ENCODE data around the gene ERRFI1. TPM values are rescaled to one million over a fixed set of nuclear protein-coding genes. Genes with fewer than 3 reads are reported as not detected.

The ERRFI1 gene
- polyA plus RNA-seq, 3 donors = 20.3 to 20.8 (median 20.4) TPM

DNA sequence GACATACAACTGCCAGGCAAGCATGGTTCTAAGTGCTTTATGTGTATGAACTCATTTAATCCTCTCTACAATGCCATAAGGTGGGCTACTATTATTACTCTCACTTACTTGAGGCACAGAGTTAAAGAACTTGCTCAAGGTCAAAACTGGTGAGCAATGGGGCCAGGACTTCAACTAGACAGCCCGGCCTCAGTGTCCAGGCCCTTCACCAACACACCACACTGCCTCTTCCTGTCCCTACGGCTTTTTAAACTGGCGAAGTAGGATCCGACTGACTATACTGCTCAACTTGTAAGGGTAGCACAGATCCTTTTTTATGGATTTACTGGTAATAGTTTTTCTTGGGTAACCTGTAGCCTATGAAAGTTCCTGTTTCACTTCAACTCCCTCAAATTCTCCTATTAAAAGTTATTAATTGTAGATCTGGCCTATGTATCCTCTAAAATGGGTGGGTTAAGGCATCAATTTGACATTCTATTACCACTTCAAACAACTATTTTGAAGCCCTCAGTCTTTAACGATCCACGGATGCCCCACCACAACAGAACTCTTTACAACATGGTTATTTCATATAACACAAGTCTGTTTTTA is 4.3 kb downstream of the ERRFI1 start:
- DNase-seq (ENCODE audit: low read depth in 3 of 3, low spot score in 2 of 3) = no peak

DNA sequence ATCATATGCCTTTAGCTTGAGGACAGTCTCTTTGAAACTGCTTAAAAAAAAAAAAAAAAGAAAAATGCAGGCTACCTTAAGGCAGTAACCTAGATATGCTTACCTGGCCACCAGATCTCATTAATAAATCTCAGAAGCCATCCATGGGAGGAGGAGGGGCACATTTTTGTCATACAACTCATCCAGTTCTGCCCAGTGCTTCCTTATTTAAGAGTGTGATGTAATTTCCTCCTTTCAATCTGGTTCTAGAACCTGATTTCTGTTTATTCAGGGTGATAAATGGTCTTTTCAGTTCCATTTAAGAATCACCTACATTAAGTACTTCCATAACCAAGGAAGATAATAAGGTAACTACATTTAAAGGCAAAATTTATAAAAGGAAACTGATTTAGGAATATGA is 6.1 kb downstream of the ERRFI1 start:
- DNase-seq (ENCODE audit: low read depth in 3 of 3, low spot score in 2 of 3) = no peak

DNA sequence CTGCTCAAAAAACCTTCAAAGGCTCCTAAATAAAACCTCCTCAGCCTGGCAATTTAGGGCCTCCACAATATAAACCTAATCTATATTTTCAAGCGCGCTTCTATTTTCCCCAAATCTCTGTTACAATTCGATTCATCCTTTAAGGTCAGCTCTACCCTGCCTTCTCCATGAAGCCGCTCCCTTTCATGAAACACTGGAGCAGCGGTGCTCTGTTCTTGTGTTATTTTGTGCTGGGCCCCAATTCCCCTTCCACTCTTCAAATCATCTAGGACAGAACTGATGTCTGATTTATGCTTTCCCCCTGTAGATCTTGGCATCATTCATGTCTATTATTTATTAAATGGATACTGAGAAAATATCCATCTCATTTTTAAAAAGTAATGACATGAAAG is 6.9 kb downstream of the ERRFI1 start:
- DNase-seq (ENCODE audit: low read depth in 3 of 3, low spot score in 2 of 3) = no peak

DNA sequence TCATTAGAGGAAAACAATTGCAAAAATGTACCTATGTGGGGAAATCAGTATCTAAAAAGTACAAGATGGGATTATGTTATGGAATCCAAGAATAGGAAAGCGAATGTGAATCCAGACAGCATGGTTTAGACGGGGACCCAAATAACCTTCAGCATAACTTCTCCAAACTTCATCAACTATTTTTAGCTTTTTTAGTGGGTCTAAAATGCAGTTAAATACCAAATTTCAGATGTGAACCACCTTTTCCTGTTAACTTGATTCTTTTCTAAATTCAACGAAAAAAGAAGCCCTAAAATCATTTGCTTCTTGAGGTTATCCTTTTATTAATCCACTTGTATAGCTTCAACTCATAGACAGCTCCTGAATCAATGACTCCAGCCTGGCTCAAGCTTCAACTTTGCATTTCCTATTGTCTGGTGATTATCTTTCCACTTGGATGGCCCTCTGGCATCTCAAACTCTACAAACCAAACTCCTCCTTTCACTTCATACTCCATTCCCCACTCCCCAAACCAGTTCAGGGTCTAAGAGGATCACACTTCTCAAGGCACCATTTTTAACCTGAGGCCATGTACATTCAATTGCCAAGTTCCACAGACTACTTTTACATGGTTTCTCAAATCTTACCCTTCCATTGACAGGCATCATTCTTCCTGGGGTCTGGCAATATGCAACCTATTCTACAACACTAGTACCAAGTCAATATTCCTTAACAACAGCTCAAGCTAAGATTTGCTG is 7.4 kb downstream of the ERRFI1 start:
- DNase-seq (ENCODE audit: low read depth in 3 of 3, low spot score in 2 of 3) = no peak

DNA sequence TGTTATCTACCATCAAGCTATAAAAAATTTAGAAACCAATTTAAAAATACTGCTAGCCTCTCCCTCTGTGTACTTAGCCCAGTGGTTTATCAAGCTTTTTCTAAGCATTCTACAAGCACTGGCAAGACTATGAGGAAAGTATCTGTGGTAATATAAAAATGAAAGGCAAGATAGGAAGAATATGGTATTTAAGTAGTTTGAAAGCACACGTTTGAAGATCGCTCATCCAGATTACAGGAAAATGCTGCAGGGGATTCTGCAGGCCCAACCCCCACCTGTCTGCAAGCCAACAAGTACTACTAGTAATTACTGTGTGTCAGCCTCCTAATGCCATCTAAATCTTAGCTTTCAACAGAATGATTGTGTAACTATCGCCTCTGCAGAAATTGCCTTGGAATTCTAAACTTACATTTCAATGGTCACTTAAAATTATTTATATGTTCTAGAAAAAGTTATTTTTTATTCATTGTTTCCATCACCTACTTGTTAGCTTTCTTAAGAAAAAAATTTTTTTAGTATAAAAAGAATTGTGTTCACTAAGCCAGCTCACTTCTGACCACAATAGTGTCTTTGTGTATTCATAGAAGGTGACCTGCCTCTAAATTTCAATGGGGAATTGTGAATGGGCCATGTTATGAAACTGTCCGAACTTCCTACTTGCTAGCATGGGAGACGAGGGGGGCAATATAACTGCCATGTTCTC is 8.5 kb downstream of the ERRFI1 start:
- no peak for DNase-seq (ENCODE audit: low read depth in 3 of 3, low spot score in 2 of 3)

DNA sequence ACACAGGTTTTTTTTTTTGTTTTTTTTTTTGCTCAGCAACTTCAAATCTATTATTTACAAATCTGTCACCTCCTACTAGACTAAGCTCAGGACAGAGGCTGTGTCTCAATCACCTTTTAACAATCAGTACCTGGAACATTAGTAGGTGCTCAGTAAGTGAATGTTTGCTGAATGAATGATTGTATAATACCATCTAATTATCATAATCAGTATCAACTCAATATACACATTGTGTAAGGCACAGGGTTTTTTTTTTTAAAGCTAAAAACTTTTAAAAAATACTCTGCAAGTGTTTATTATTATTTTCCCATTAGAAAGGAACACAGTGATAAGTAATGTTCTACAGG is 9.2 kb downstream of the ERRFI1 start:
- DNase-seq (ENCODE audit: low read depth in 3 of 3, low spot score in 2 of 3) = no peak

DNA sequence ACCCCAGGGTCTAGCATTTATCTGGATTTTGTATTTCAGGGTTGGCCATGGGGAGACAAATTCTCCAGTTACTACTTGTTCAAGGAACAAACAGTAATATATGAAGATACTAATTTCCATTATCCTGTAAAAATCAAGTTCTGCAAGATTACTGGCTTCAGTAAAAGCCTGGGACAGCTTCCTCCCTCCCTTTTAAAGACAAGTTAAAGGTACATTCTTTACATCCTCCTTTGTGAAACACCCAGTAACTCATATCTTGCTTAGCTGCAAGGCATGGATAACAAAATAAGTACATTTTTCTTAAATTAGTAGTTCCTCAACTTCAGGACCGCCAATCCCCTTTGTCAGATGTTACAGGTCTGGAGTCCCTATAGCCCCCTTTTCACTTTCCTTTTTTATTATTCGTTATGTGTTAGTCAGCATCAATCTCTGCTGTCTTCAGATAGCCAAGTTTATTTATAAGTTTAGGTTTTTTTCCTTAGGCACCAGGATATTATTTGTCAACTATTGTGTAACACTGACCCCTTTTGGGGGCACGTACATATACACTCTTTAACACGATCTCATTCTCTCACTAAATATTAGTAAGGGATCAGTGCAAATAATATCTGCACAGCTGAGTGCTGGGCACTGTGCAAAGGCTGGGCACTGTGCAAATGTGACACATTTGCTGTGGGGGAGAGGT is 9.8 kb downstream of the ERRFI1 start:
- DNase-seq (ENCODE audit: low read depth in 3 of 3, low spot score in 2 of 3) = no peak

DNA sequence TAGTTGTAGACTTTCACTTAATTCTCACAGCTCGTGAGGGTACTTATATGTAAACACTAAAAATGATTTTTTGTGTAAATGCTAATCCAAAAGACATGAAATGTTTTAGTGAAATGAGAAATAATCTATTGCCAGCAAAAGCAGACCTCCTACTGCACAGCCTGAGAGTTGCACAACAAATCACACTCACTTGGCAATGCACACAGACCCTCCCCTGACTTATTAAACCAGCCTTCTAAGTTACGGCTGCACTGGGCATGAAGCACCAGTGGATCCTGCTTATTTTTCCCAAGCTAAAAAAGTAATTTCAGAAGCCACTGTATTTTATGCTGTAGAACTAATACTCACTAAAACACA is 10.3 kb downstream of the ERRFI1 start:
- DNase-seq (ENCODE audit: low read depth in 3 of 3, low spot score in 2 of 3) = no peak

DNA sequence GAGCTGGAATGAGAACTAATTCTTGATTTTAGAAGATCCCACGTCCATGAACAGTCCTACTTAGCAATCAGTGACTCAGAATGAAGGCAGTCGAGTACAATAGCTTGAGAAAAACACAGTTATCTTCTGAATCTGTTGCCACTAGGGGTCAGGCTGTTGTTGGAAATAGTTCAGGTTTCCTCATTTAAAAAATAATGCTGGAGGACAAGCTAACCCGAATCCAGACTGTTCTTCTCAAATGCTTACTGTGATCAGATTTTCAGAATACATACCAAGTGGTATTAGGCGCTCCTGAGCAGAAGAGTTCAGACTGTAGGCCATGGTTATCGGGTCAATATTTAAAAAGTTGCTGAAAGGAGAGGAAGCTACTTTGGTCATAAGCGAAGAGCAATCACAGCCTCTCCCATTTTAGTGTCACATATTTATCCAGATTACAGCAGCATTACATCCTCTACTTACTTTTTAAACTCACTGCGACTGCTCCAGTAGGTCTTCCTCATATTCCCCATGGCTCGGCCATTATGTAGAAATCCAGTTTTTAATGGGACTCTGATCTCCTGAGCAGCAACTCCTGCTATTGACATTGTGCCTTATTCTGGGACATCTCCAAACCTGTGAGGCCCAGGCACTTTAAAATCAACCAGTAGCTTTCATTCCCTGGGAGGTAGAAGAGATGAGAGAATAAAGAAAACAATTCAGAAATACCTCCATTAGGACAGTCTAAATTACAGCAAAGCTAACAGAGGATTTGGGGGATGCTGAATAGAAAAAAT is 10.9 kb downstream of the ERRFI1 start:
- no peak for DNase-seq (ENCODE audit: low read depth in 3 of 3, low spot score in 2 of 3)

DNA sequence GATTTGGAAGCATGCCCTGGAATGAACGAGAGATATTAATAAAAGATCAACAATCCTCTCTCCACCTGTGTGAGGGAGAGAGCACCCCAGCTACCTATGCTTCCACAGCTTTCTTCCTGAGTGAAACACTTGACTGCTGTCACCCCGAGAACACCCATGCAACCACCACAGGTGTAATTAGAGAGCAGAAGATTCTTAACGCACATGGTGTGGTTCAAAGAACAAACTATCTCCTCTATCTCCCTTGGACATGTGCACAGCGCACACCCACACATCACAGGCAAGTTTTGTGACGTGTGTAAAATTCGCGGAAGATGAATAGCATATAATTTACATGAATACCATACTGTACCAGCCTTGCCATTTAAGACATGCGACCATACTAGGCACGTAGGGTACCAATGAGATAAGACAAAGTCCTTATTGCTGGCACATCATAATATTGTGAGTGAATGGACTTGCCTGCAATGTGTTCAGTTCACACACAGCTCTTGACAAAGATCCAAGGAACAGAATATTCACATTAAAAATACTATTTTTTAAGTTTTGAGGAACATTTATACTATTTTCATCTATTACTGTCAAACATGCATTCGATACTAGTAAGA is 11.6 kb downstream of the ERRFI1 start:
- no peak for DNase-seq (ENCODE audit: low read depth in 3 of 3, low spot score in 2 of 3)

DNA sequence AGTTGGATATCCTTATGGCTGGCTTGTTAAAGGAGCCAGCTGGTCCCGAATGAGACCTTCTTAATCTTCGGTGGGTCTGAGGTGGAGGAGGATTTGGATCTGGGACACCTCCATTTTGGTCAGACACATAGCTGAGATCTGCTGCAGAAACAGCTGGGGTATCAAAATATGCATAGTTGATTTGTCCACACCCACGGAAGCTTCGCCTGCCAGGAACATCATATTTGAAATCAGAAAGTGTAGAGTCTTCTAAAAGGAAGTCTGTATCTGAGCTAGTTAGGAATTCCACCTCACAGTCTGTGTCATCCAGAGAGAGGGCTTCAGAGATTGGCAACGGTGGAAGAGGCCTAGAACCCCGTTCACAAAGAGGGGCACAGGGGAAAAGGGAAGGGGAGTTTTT is 12.3 kb downstream of the ERRFI1 start:
- no peak for DNase-seq (ENCODE audit: low read depth in 3 of 3, low spot score in 2 of 3)

DNA sequence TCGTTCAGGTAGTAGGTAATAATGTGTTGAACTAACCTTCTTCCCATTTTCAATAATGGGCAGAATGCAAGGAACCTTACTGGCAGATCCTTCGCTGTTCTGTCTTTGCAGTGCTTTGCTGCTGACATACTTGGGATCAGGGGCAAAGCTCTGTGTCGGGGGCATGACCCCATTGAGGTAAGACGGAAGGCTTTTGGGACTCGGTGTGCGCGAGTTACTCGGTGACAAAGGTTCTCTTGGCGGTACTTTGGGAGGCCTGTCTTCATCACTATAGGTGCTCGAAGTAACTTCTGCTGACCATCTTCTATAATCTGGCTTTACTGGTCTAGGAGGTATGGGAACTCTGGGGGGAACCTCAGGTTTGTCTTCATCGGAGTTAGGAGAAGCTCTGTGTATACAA is 12.7 kb downstream of the ERRFI1 start:
- DNase-seq (ENCODE audit: low read depth in 3 of 3, low spot score in 2 of 3) = no peak

DNA sequence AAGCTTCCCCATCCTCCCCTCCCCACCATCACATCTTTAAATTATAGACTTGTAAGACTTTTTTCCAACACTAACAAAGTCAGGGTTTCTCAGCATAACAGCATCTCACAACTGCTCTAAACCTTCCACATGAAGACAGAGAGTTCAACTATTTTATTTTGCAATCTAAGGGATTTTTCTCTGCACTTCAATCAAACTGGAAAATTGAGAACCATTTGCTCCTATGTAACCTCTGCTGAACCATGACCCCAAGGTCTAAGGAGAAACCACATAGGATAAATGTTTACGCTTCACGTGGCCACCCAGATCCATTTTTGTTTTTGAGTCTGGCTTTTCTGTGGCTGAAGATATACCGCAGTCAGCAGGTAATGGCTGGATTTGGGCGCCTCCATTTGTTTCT is 13.2 kb downstream of the ERRFI1 start:
- no peak for DNase-seq (ENCODE audit: low read depth in 3 of 3, low spot score in 2 of 3)

DNA sequence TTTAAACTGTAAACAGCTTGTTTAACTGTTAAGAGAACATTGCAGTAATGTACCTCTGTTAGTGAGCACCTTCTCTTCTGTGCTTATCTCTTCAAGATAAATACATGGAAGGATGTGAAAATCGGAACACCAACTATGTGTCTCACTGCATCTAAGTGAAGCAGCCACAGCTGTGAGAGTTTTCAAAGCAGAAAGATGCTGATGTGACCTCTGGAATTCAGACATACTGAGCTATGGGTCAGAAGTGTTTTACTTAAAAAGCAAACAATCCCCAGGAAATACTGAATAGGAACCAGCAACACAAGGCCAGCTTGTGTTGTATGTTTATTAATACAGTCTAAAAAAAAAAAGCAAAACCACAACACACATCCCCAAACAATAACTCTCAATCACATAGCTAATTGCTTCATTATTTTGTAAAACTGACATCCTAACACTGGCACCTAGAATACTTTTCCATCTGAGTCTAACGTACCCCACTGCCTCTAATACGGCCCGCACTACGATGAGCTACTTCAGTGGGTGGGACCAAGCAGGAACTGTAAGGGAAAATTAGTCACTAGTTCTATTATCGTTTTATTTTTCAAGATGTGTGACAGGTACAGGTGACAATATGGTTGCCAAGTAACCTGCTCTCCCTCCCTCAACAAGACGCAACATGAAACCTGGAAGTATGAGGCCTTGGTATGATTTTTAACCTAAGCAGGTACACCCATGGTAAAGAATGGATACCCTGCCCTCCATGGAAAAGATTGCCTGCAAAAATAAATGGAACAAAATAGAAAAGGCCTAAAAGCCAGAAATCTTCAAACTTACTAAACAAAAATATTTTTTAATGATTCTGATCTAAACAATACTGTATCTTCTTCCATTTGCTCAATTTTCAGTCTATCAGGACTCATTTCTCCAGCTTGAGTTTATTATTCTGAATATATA is 13.9 kb downstream of the ERRFI1 start:
- no peak for DNase-seq (ENCODE audit: low read depth in 3 of 3, low spot score in 2 of 3)

DNA sequence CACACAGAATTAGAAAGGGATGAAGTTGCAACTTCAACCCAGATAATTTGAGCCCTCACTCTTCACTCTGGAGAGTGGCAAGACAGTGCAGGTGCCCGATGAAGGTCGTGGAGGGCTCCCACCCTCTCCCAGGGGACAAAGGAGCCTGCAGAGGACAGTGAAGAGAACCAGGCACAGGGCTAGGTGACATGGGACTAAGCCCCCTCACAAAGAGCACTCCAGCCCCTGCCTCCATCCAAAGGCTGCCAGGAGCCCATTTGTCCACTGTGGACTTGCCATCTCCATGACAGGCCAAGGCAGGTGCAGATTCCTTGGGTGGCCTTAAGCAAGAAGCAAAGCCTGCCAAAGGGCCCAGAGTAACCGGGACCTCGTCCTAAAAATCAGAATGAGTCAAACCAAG is 15.1 kb downstream of the ERRFI1 start:
- DNase-seq (ENCODE audit: low read depth in 3 of 3, low spot score in 2 of 3) = no peak

DNA sequence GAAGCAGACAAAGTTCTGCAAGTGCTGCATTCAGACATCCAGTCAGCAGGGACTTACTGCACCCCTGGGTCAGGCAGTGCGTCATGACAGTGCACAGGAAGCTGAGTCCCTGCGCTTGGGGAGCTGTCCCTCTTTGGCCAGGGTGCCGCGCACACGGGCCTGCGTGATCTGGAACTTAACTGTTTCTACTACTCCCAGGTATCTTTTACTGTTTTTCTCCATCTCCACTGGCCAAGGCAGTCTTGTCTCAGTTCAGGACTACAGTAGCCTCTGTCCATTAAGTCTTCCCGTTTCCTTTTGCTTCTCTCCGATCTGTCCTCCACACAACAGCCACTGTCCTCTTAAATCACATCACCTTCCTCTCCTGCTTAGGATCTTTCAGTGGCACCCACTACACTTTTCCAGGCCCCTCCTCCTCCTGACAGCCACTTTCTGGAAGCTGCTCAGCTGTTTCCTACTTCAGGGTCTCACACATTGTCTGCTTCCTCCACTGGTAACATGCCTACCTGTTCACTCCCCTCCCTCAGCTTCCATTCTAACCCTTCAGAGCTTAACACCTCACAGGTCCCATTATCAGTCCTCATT is 15.9 kb downstream of the ERRFI1 start:
- DNase-seq (ENCODE audit: low read depth in 3 of 3, low spot score in 2 of 3) = no peak

DNA sequence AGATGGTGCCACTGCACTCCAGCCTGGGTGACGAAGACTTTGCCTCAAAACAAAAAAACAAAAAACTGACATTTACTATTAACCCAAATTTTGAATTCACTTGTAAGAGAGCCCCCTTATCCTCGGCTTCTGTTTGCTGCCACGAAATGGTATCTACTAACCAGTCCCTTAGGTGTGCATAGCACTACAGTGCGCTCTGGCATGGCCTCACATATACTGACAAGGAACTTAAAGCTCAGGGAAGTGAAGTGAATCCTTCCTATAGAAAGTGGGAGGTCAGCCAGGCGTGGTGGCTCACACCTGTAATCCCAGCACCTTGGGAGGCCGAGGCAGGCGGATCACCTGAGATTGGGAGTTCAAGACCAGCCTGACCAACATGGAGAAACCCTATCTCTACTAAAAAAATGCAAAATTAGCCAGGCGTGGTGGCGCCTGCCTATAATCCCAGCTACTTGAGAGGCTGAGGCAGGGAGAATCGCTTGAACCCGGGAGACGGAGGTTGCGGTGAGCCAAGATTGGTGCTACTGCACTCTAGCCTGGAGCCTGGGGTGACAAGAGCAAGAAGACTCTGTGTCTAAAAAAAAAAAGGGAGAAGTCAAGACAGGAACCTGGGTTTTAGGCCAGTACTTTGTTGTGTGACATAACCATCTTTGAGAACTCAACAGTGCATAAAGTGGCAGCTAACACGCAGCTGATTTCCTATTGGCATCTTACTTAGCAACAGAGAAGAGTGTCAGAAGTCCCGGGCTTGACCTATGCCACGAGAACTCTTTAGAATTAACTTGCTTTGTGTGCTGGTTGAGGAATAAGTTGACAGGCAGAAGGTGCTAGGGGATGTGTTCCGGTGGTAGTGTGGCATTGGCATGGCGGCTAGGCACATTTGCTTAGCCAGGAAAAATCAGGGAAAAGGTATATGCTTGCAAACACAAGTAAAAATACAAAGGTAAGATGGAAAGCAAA is 16.8 kb downstream of the ERRFI1 start:
- no peak for DNase-seq (ENCODE audit: low read depth in 3 of 3, low spot score in 2 of 3)
